Activated gamma-delta T cell treated with Interleukin-2 at 50 U/mL for 16 hours (primary cell): Measurements from ENCODE around the gene GNPDA2.
"Not testable (repeated sequence)": the region's sequence is repeated elsewhere in the genome, so short reads cannot be mapped to it uniquely, and the experiment has no call there.

Source experiments
- DNase-seq: peaks from one replicate; pipeline ENCODE4 v3.0.0-alpha.2; 2020

GNPDA2 gene

GRCh38 chr4:44726038-44726871, at the start of gene GNPDA2:
TSS of gene GNPDA2 (minus strand) at chr4:44726556. CDS start at chr4:44722207, 4,349 bp downstream.
- peak; percentile 78 for DNase-seq

GRCh38 chr4:44772340-44772739, 46.0 kb upstream of the GNPDA2 start:
- DNase-seq, result no peak

- DNase-seq, result no peak
Measured at GRCh38 chr4:44771789-44772188, 45.4 kb upstream of the GNPDA2 start.

- no peak for DNase-seq
Measured at GRCh38 chr4:44766453-44766852, 40.1 kb upstream of the GNPDA2 start.

- DNase-seq, result no peak
Measured at GRCh38 chr4:44765116-44765515, 38.8 kb upstream of the GNPDA2 start.

- DNase-seq, result no peak
Measured at GRCh38 chr4:44761306-44761705, 35.0 kb upstream of the GNPDA2 start.

GRCh38 chr4:44760142-44760898, 34.0 kb upstream of the GNPDA2 start:
- DNase-seq, result no peak

- no peak for DNase-seq
Measured at GRCh38 chr4:44756559-44756958, 30.2 kb upstream of the GNPDA2 start.

GRCh38 chr4:44740201-44740600, 13.8 kb upstream of the GNPDA2 start:
- DNase-seq, result no peak

GRCh38 chr4:44738615-44739014, 12.3 kb upstream of the GNPDA2 start:
- DNase-seq, result no peak

- DNase-seq, result no peak
Measured at GRCh38 chr4:44736900-44737299, 10.5 kb upstream of the GNPDA2 start.

GRCh38 chr4:44728694-44729093, 2.3 kb upstream of the GNPDA2 start:
- DNase-seq, result not testable (repeated sequence)

GRCh38 chr4:44727471-44727870, 1.1 kb upstream of the GNPDA2 start:
- no peak for DNase-seq

GRCh38 chr4:44725726-44726037, 674 bp downstream of the GNPDA2 start:
- DNase-seq, result no peak

- DNase-seq, result no peak
Measured at GRCh38 chr4:44725166-44725565, 1.2 kb downstream of the GNPDA2 start.

- DNase-seq, result no peak
Measured at GRCh38 chr4:44722001-44722400, 4.4 kb downstream of the GNPDA2 start.

GRCh38 chr4:44720371-44720770, 6.0 kb downstream of the GNPDA2 start:
- no peak for DNase-seq

- no peak for DNase-seq
Measured at GRCh38 chr4:44716597-44716996, 9.8 kb downstream of the GNPDA2 start.

GRCh38 chr4:44713125-44713524, 13.2 kb downstream of the GNPDA2 start:
- DNase-seq, result no peak

GRCh38 chr4:44704673-44705072, 21.7 kb downstream of the GNPDA2 start:
- no peak for DNase-seq

GRCh38 chr4:44701037-44701436, 25.3 kb downstream of the GNPDA2 start:
- no peak for DNase-seq

GRCh38 chr4:44700427-44700826, 25.9 kb downstream of the GNPDA2 start:
- no peak for DNase-seq

GRCh38 chr4:44684648-44685047, 41.7 kb downstream of the GNPDA2 start:
- DNase-seq, result no peak

GRCh38 chr4:44679060-44679459, 47.3 kb downstream of the GNPDA2 start:
- no peak for DNase-seq
